GM12891 (cell line): Measurements from ENCODE around the gene KRT14.

ENCODE experiments used
- PAX5 ChIP-seq: IDR thresholded peaks from 2 replicates; pipeline ENCODE4 v1.6.1; 2011; ENCODE audit warnings: low read length, moderate library complexity, mild to moderate bottlenecking; ENCODE audit not compliant: insufficient read depth, severe bottlenecking
- POLR2A ChIP-seq: IDR thresholded peaks from 2 replicates; pipeline ENCODE4 v1.6.1; 2011; ENCODE audit warnings: low read depth, low read length, control low read depth
- POLR2AphosphoS5 ChIP-seq: IDR thresholded peaks from 2 replicates; pipeline ENCODE4 v1.6.1; 2011; ENCODE audit warnings: low read depth, low read length, control low read depth
- SPI1 ChIP-seq: IDR thresholded peaks from 2 replicates; pipeline ENCODE4 v1.6.1; 2011; ENCODE audit warnings: low read depth, low read length, control low read depth
- TAF1 ChIP-seq: IDR thresholded peaks from 2 replicates; pipeline ENCODE4 v1.6.1; 2011; ENCODE audit warnings: low read depth, low read length, control low read depth

GRCh38 chr17:41617136-41617535, 30.4 kb upstream of the KRT14 start:
- TF ChIP-seq POLR2AphosphoS5 (no peak), POLR2A (no peak), SPI1 (no peak), TAF1 (no peak), PAX5 (no peak)
